Stimulated activated CD8-positive, alpha-beta memory T cell treated with anti-CD3 and anti-CD28 coated beads, Interleukin-4, amount 100 ng/mL, for 1 hour (primary cell): ENCODE measurements around the gene NDUFB2.
"Not testable (repeated sequence)": the region's sequence is repeated elsewhere in the genome, so short reads cannot be mapped to it uniquely, and the experiment has no call there.

Source experiments
- DNase-seq, 2 donors: peaks; one replicate each; pipeline ENCODE4 v3.0.0-alpha.2; 2020; ENCODE audit warnings: low read depth in 2 of 2, low spot score in 1 of 2

NDUFB2 gene

GRCh38 chr7:140689199-140690152 is 7.0 kb upstream of the NDUFB2 start:
- no peak for DNase-seq

GRCh38 chr7:140691376-140692045 is 5.0 kb upstream of the NDUFB2 start:
- no peak for DNase-seq

- DNase-seq, result not testable (repeated sequence)
Observed at GRCh38 chr7:140693849-140694248, 2.7 kb upstream of the NDUFB2 start.

- DNase-seq, result no peak
Observed at GRCh38 chr7:140694592-140694991, 1.9 kb upstream of the NDUFB2 start.

DNA sequence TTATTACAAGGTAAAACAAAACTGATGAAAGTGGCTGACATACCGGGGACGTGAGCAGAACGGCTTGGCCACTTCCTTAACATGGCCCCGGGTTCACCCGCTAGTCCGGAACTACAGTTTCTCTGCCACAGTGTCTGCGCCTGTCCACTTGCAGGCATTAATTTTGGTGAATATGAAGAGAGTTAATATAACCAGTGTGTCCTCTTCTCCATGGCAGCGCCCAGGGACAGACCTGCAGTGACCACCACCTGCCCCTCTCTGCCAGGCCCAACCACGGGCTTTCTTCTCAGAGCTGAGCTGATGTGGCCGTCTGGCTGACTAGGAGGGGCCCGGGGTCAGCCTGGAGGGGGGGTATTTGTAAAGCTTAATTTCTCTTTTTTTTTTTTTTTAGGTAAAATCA is 1.1 kb upstream of the NDUFB2 start:
- no peak for DNase-seq

DNA sequence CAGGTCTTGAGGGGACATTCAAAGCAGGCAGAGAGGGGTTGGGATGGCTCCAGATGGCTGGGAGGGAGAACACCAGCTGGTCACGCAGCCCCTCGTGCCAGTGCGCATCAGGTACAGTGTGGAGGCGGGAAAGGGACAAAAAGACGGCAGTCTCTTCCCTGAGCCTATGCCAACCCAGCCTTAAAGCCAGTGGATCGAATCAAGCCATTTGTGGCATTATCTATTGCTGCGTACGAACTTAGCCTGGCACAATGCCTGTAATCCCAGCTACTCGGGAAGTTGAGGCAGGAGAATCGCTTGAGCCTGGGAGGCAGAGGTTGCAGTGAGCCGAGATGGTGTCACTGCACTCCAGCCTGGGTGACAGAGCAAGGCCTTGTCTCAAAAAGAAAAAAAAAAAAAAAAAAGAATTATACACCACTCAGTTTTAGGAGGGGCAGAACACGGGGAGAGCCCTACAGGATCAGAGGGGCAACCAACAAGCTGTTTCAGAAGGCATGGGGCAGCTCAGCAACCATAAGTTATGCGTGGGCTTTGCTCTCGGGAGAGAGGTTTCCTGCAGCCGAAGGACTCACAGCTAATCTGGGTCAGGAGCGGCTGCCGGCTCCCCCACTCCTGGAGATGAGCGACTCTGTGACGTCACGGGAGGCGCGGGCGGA is 356 bp upstream of the NDUFB2 start:
- peak; percentile 83 to 90 for DNase-seq

- no peak for DNase-seq
Observed at GRCh38 chr7:140697447-140698143, 1.1 kb downstream of the NDUFB2 start.

DNA sequence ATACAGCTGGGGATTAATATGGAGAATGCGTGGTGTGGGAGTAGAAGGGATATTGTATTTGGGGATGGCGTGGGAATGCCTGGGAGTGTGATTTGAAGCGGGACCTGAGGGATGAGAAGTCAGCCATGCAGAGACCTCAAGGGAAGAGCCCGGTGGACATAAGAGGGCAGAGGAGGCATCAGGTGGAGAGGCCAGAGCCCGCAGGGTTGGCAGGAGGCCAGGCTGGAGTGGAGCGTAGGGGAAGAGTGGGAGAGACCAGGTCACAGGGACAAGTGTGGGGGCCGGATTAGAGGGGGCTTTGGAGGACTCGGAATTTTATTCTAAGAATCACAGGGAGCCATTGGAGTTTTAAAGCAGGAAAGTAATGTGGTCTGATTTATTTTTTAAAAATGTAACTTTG is 2.0 kb downstream of the NDUFB2 start:
- no peak for DNase-seq

- no peak for DNase-seq
Observed at GRCh38 chr7:140702774-140703173, 6.3 kb downstream of the NDUFB2 start.

DNA sequence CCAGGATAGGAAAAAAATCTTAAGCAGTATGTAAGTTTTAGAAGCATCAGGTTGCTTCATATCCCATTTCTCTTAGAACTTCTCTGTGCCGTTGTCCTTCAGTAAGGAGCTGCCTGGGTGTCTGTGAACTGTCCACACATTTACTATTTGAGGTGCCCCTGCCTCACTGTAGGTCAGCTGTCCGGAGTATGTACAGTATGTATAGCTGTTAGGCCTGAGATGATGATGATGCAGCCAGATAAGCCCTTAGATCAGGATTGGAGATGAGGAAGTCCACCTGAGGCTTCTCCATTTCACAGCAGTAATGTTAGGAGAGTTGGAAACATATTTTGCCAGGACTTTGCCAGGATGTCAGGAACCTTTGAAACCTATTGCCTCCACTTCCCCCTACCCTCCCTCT is 7.7 kb downstream of the NDUFB2 start:
- no peak for DNase-seq

DNA sequence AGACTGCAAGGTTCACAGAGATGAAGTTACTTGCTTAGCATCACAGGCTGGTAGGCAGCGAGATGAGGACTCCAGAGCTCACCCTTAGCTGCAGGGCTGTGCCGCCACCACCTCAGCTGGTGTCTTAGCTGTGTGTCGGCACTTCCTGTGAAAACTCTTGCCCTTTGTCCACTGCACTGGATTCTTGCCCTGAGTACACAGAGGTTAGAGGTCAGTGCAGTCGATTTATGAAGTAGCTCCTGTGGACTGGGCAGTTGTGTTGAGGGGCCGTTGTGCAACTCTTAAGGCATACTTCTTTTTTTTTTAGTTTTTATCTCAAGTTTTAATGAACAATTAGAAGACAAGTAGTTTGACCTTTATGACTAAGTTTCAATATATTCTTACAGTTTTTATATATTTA is 10.6 kb downstream of the NDUFB2 start:
- DNase-seq, result no peak

GRCh38 chr7:140708764-140709163 is 12.3 kb downstream of the NDUFB2 start:
- DNase-seq, result not testable (repeated sequence)

- not testable (repeated sequence) for DNase-seq
Observed at GRCh38 chr7:140712392-140712791, 15.9 kb downstream of the NDUFB2 start.

DNA sequence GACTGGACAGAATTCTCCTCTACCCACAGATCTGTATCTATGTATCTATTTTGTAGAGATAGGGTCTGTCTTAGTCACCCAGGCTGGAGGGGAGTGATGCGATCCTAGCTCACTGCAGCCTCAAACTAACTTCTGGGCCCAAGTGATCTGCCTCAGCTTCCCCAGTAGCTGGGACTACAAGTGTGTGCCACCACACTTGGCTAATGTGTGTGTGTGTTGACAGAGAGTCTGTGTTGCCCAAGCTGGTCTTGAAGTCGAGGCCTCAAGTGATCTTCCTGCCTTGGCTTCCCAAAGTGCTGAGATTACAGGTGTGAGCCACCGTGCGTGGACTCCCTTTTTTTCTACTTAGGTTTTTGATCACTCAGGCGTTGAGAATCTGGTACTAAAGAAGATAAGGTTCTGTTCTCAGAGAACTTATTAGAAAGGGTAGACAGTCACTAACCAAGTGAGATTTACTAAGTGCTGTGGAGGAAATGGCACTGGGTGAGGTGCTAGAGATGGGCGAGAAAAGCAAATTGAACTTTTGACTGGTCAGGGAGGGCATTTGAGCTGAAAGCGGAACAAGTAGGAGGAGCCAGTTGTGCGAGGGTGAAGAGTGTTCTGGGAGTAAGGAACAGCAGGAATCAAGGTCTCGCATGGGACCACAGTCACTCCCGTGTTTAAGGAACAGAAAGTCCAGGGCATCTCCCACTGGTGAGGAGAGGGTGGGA is 18.0 kb downstream of the NDUFB2 start:
- DNase-seq, result no peak

GRCh38 chr7:140719721-140720120 is 23.2 kb downstream of the NDUFB2 start:
- no peak for DNase-seq

DNA sequence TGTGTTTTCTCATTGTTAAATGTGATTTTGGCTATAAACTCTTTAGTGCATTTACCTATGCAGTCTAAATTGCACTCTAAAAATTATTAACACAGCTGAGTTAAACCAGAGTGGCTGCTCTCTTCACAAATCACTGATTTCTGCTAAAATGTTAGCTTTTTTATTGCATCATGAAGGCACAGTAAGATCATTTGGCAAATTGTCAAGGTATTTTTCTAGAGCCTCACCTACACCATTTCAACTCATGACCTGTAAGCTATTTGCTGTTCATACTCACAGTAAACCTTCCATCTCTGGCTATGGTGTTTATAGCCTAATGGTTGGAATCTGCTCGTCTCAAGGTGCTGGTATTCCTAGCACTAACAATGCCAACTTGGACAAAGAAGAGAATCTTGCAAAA is 25.7 kb downstream of the NDUFB2 start:
- DNase-seq, result no peak

DNA sequence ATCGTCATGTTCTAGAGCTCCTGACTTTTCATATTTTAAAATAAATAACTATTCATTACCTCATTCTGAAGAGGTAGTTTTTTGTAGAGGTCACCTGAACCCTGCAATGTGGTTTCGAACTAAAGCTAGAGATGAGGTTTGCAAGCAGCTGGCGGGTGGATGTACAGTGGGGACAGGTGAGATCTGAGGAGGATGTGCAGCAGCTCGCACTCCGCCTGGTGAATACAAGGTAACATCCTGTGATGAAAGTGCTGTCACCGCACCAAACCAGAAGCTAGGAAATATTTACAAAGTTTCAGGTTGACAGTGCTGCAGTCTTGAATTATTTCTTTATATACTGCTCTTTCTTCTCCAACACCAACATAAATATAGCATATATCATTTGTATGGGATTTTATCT is 26.5 kb downstream of the NDUFB2 start:
- DNase-seq, result no peak

- no peak for DNase-seq
Observed at GRCh38 chr7:140723574-140723973, 27.1 kb downstream of the NDUFB2 start.

- no peak for DNase-seq
Observed at GRCh38 chr7:140724706-140725105, 28.2 kb downstream of the NDUFB2 start.

GRCh38 chr7:140726281-140726680 is 29.8 kb downstream of the NDUFB2 start:
- DNase-seq, result no peak

GRCh38 chr7:140732416-140732815 is 35.9 kb downstream of the NDUFB2 start:
- DNase-seq, result no peak
